Stimulated activated naive CD4-positive, alpha-beta T cell treated with Interleukin-2 at 50 U/mL for 16 hours (primary cell): Measurements from ENCODE around the gene PPP6R1.
"Not testable (repeated sequence)": the region's sequence is repeated elsewhere in the genome, so short reads cannot be mapped to it uniquely, and the experiment has no call there.

ENCODE experiments used
- DNase-seq: peaks from one replicate; lab custom pipeline; 2025; lab: John Stamatoyannopoulos, UW

Gene PPP6R1

DNA sequence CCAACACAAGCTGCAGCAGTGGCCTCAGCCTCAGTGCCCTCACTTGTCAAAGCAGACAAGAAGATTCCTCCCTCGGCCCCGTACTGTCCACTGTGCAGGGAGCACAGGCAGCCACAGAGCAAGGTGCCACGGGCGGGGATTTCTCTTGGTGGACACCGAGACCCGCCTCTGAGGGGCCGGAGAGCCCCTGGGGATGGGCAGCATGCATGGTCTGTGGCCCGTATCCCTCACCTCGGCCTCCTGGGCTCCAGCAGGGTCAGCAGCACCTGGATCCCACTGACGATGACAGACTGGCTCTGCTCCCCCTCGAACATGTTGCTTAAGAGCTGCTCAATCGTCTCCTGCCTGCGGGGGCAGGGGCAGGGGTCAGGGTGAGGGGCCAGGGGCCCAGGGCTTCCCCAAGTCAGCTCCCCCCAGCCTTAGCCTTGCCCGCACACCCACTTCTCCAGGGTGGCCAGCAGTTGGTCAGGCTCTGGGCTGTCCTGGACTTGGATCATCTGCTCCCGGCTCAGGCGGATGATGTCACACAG lies 16.8 kb downstream of the PPP6R1 start:
- DNase-seq = no peak

DNA sequence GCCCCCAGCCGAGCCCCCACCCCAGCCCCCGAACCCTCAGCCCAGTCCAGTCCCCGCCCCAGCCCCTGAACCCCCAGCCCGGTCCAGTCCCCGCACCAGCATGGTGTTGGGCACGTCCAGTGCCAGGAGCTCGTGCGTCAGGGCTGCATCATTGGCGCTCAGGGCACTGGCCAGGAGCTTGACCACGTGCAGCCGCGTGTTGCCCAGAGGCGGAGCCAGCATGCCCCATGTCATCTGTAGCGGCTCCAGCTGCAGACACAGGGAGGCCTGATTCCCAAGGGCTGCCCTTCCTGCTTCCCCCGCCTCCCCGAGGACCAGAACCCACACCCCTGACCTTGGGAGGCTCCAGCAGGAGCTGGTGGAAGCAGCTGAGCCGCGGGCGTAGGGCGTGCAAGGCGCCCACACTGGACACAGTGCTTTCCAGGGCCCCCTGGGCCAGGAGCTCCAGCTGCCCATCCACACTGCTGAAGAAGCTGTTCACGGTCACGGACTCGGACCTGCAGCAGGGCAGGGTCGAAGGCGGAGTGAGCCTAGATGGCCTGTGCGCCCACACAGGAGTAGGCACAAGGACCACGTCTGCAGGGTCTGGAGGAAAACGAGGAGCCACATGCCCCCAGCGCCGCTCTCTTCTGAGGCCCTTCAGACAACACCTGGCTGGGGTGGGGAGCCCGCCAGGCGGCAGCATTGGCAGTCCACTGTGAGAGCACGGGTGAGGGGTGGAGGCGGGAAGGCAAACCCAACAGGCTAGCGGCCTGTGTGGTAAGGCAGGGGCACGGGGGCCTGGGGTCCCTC lies 17.5 kb downstream of the PPP6R1 start:
- DNase-seq = no peak

DNA sequence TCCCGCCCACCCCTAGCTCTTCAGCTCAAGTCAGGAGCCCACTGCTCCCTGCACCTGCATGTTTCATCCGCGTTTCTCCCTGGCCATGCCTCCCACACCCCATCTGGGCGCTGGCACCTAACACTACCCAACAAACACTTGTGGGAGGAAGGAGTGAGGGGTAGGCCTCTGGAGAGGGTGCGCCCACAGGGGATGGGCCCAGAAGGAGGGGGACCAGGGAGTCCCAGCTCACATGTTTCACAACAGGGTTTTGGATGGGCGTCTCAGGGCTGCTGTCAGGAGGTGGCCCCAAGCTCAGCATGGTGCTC lies 18.1 kb downstream of the PPP6R1 start:
- DNase-seq = no peak

DNA sequence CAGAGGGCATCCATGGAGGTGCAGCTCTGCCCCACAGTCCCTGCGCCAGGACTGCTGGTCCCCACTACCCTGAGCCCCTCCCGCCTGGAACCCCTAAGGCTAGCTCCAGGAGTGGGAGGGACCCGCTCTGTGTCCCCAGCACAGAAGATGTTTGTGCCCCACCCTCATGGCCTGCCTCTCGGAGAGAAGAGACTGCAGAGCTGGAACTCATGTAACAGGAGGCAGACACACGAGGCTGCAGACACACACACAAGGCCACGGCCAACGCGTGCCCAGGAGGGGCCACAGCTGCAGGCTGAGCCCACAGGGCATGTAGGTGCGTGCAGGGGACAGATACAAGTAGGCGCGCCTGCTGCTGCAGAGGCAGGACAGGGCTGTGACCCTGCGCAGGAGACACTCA lies 19.8 kb downstream of the PPP6R1 start:
- no peak for DNase-seq

DNA sequence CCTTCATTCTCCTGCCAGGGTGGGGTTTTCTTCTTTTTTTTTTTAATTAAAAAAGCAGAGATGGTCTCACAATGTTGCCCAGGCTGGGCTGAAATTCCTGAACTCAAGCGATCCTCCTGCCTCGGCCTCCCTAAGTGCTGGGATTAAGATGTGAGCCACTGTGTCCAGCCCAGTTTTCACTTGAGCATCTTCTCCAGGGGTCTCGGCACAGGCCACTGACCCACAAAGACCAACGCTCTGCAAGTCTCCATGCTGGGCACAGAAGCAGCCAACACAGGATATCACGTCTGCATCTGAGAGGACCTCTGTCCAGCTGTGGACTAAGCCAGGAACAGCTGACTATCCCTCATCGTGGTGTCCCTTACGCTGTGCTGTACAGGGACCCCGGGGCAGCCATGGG lies 20.8 kb downstream of the PPP6R1 start:
- DNase-seq = no peak

DNA sequence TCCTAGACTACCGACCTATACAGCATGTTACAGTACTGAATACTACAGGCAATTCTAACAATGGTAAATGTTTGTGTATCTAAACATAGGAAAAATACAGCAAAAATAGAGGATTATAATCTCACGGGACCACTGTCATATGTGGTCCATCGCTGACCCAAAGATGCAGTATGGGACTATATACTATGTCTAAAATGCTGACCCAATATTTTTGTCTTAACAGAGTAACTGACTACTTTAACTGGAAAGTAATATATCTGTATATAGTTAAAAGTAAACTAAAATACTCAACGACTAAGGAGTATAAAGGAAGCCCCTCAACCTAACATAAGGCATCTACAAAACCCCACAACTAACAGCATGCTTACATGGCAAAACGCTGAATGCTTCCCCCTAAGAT lies 25.8 kb downstream of the PPP6R1 start:
- DNase-seq = no peak

DNA sequence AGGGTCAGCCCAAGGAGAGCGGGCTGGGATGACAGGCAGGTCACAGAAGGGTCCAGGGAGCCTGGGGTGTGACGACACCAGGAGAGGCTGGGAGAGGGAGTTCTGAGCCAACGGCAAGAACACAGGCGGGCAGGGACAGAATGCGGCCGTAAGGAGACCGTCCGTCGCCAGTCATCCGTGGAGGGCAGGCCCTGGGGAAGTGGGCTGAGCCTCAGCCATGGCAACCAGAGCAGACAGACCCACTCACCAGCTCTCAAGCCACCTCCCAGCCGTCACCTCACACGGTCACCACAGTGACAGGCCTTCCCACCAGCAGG lies 26.6 kb downstream of the PPP6R1 start:
- DNase-seq = no peak

DNA sequence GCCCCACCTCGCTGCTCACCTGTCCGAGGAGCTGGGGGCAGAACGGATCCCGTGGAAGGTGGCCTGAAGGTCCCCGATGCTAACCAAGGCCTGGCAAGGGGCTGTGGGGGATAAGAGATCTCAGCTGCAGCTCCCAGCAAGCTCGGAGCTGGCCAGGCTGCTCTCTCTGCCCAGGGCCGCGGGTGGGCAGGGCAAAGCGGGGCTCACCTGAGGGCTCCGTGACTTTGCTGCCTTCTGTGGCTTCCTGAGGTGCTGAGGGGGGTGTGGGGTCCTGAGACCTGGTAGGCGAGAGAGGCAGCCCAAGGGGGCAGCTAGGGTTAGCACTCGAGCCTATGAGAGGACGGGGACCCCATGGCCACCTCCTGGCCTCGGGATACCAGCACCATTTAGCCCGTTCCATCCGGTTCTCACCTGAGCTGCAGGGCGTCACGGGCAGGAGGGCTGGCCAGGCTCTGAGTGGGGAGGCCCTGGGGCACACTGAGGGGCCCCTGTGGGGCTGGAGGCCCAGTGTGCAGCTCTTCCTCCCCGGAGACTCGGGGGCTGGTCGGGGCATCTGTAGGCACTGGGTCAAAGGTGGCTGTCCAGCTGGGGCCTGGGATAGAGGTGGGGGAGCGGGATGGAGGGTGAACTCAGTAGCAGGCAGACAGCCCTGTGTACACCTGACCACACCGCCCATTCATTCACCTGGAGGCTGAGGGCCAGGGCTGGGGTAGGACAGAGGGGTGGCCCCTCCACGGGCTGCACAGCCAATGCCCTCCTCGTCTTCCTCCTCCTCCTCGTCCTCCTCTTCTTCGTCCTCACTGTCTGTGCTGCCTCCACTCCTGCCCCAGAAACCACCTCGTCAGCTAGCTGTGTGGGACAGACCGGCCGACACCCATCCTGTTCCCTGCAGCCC lies 27.2 kb downstream of the PPP6R1 start:
- DNase-seq = no peak

DNA sequence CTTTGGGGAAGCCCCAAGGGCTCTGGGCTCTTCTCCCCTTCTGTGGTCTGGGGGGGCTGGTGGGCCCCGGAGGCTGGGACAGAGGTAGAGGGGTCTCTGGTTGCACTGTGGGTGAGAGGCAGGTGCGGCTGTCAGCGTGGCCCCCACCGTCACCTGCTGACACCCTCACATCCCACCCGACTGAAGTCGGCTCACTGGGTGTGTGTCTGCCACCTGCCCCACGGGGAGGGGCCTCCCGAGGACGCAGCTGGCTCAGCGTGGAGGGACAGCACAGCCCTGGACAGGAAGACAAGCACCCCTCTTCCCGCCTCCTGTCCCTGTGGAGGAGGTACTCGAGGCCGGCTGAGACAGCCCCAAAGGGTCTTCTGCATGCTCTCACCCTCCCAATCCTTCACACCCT lies 28.0 kb downstream of the PPP6R1 start:
- no peak for DNase-seq

DNA sequence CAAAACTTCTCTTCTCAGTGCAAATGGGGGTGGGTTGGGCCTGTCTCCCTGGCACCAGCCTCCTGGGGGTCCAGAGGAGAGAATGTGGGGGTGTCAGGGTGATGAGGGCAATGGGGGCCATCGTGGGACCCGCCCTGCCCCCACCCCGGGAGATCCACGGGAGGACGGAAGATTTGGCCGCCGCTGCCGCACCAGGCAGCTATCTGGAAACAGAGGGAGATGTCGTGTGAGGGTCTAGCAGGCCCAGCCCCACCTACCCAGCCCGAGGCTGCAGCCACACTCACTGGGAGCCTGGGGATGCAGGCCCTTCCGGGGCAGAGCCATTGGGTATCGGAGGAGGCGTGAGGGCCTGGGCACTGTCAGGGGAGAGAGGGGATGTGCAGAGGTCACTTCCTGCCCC lies 28.5 kb downstream of the PPP6R1 start:
- DNase-seq = no peak

DNA sequence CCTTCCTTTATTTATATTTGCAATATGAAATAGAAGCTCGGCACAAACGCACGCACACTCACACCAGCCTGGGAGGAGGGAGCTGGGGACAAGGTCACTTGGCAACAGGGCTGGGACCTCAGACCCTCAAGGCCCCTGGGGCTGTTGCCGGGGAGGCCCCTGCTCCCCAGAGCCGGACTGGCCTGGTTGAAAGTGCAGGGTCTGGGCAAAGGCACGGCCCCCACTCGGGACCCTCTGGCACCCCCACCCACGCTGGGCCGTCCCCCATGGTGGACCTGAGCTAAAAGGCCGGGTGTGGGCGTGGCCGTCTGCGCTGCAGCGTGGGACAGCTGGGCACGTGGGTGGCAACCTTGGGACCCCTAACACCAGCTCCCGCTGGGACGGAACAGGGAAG lies 29.0 kb downstream of the PPP6R1 start:
- no peak for DNase-seq

DNA sequence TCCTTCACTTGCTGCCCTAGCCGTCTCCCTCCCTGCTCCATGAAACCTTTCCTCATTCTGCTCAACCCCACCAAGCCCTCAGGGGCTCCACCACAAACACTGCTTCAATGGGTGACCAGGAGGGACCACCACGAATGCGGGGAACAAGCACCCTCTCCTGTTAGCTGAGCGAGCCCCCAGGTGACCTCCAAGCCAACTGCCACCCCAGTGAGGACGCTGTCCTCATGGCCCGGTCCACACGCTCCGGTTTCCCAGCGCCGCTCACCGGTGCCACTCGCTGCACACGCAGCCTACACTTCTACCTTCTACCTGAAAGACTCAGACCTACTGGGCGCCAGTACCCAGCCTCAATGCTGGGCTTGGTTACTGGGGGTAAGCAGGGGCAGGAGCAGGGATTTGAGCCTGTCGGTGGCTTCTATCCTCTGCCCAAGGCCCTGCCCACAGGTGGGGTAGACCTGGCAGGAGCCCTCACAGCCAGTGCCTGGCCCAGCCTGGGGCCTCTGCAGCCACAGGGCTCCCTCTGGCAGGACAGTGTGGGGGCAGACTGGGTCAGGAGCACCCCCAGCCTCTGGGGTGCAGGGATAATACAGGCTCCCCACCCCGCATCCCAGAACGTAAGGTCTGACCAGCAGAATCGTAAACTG lies 29.6 kb downstream of the PPP6R1 start:
- DNase-seq = no peak

DNA sequence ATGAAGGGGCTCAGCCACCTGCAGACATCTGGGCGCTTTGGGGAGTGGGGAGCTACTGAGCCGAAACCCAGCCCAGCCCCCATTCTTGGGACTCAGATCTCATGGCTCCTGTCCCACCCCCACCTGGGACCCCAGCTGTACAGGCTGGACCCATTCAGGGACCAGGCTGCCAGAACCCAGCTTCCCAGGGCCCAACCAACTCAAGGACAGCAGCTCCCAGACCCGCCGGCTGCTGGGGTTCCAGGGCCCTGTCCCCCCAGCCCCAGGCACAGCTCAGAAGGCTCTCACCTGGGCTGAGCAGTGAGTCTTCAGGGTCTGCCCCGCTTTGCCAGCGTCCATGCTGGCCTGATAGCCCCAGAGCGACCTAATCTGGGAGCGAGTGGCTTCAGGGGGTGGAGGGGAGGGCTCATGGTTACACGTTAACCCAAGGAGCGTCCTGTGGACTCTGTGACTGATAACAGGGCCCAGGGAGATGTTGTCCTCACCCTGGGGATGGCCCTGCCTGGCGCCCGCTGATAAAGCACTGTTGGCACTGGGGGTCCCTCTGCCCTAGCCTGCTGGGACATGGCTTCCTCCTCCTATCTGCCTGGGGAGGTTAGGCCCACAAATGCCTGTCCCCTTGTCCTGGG lies 30.3 kb downstream of the PPP6R1 start, which contains the start of gene TMEM86B:
TMEM86B (minus strand) TSS at position 361 of the 629 bp plus-strand sequence; CDS start at position 339, 22 bp downstream.
- no peak for DNase-seq

DNA sequence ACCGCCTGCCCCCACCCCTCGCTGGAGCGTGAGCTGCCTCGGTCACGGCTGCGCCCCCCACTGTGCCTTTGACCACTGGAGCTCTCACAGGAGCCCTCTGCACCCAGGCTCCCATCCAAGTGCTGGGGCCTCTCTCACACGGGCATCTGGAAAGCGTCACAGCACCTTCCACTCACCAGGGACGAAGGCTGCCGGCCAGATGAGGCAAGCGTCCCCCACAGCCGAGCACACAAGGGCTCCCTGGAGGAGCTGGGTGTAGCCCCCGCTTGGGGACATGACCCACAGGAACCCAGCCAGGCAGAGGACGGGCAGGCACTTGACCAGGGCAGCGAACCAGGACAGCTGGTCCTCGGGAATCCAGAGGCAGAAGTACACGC lies 30.8 kb downstream of the PPP6R1 start:
- DNase-seq = no peak

DNA sequence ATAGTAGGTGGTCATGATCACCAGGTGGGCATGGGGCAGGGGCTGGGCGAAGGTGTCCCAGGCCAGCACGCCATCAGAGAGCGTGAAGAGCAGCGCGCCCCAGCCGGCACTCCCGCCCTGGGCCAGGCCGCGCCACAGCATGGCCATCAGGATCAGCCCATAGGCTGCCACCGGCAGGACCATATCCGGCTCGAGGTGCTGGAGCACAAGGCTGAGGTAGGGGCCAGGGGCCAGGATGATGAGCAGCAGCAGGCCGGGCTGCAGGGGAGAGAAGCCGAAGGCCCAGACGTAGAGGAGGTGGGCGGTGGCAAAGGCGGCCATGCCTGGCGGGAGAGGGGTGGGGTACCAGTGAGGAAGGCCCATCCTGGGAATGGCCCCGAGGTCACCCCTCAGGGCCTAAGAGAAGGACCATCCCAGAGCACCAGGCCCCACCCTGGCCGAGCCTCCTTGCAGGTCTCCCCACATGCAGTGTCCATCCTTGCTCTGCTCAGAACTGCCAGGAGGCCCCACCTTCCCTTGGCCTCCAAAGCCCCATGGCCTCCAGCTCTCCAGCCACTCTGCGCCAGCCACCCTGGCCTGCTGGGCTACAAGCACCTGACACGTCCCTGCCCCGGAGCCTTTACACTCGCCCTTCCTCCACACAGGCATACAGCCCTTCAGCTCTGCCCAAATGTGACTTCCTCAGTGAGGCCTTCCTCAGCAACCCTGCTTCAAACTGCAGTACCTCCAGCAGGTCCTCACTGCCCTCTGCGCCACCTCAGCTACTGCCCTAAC lies 31.4 kb downstream of the PPP6R1 start:
- DNase-seq = no peak

DNA sequence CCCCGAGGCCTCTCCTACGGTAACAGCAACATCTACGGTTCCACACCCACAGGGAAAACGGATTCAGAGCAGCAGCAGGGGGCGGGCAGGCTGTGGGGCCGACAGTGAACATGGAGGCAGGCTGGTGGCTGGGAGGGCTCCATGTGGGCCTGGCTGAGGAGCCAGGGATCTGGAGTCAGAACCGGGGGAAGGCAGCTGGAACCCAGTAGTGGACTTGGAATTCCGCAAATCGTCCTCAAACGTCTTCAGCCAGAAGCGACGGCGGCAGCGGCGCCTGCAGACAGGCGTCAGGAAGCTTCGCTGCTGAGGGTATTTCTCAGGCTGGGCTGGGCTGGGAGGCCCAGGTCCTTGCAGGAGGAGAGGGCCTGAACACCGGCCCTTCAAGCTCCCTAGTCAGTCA lies 32.0 kb downstream of the PPP6R1 start:
- DNase-seq = no peak

DNA sequence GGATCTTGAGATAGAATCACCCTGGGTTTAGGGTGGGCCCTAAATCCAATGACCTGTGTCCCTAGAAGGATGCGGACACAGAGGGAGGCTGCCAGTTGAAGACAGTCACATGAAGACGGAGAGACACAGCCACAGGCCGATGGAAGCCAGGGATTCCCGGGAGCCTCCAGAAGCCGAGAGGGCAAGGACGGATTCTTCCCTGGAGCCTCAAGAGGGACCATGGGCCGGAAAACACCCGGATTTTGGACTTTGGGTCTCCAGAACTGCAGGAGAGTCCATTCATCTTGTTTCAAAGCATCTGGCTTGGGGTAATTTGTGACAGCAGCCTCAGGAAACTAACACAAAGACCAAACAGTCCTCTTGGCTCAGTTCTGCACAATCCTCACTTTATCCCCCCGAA lies 32.5 kb downstream of the PPP6R1 start:
- no peak for DNase-seq

DNA sequence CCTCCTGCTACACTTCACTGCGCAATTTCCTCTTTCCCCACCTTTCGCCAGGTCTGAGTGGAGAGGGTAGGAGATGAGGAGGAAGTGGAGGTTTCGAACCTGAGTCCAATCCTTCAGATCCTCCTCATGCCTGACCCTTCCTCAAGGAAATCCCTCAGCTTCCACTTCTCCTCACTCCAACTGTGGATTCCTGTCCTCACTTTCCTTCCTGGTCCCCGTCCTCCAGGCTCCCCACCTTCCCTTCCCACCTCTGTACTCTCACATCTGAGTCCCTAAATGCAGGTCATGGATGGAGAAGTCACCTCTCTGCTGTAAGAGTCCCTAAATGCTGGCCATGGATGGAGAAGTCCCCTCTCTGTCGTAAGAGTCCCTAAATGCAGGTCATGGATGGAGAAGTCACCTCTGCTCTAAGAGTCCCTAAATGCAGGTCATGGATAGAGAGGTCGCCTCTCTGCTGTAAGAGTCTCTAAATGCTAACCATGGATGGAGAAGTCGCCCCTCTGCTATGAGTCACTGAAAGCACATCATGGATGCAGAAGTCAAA lies 33.3 kb downstream of the PPP6R1 start:
- no peak for DNase-seq

DNA sequence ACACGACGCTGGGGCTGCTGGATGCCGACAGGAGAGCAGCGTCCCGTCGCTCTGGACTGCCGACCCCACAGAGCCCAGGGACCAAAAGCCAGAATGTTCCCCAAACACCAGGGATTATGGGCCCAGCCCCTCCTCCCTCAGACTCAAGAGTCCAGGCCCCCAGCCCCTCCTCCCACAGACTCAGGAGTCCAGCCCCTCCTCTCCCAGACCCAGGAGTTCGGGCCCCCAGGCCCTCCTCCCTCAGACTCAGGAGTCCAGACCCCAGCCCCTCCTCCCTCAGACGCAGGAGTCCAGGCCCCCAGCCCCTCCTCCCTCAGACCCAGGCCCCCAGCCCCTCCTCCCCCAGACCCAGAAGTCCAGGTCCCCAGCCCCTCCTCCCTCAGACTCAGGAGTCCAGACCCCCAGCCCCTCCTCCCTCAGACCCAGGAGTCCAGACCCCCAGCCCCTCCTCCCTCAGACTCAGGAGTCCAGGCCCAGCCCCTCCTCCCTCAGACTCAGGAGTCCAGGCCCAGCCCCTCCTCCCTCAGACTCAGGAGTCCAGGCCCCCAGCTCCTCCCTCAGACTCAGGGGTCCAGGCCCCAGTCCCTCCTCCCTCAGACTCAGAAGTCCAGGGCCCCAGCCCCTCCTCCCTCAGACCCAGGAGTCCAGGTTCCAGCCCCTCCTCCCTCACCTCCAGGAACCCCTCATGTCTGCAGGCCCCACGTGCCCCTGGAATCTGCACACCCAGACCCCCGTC lies 34.0 kb downstream of the PPP6R1 start:
- DNase-seq = not testable (repeated sequence)

DNA sequence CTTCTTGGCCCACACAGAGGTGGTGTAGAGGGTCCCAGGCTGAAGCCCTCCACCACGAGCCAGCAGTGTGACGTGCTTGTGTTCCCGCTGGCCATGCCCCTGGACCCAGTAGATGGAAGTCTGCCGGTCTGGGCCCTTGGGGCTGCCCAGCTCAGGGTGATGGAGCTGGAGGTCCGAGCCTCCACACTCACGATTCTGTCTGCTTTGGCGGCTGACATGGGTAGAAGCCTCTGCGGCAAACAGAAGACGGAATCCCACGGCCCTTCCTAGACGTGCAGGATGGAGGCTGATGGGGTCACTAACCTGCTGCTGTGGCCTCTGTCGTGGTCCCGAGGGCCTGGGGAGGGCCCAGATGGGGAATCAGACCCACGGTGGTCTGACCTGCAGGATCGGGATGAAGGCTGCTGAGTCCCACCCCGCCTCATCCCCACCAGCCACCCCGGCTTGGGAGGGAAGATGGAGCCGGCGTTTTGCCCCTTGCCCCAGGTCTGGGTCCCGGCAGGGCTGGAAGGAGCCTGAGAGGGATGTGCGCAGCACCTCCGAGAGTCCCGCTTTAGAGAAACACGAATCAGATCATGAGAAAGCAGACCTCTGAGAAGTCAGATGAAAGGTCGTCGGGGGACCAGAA lies 34.7 kb downstream of the PPP6R1 start:
- DNase-seq = no peak
